Heart right ventricle (tissue), 16 donors: ENCODE measurements around the gene TPD52L2. TPM values are rescaled to one million over a fixed set of nuclear protein-coding genes. Genes with fewer than 3 reads are reported as not detected.

ENCODE experiments used
- ATAC-seq, 8 donors: fragments of 200-7000 bp; cut with Tn5 transposase; one replicate each; pipeline ENCODE4 v1.9.1; 2020; ENCODE audit warnings: mild to moderate bottlenecking in 8 of 8, moderate library complexity in 8 of 8, moderate number of reproducible peaks in 1 of 8
- DNase-seq, 2 donors: peaks; one replicate each; pipeline ENCODE4 v3.0.0-alpha.2; 2020
- H3K27ac ChIP-seq, 10 donors: fragments of 200-600 bp; sonication (generic) in 2 of 10; one replicate each; pipeline versions ENCODE4 v1.5.0 to v1.8.0; 2020 to 2022; ENCODE audit warnings: mild to moderate bottlenecking in 3 of 10
- H3K27me3 ChIP-seq, 7 donors: fragments of 200-600 bp; one replicate each; pipeline ENCODE4 v1.8.0; 2021 to 2022; ENCODE audit warnings: mild to moderate bottlenecking in 2 of 7
- H3K36me3 ChIP-seq, 9 donors: fragments of 200-600 bp; sonication (generic) in 1 of 9; one replicate each; pipeline versions ENCODE4 v1.5.0 to v1.8.0; 2020 to 2022; ENCODE audit warnings: mild to moderate bottlenecking in 2 of 9
- H3K4me1 ChIP-seq, 9 donors: fragments of 200-600 bp; sonication (generic) in 1 of 9; one replicate each; pipeline versions ENCODE4 v1.5.0 to v1.8.0; 2020 to 2022; ENCODE audit warnings: mild to moderate bottlenecking in 4 of 9
- H3K4me3 ChIP-seq, 10 donors: fragments of 200-600 bp; sonication (generic) in 2 of 10; one replicate each; pipeline versions ENCODE4 v1.5.0 to v1.8.0; 2020 to 2022; ENCODE audit warnings: mild to moderate bottlenecking in 7 of 10, moderate library complexity in 2 of 10
- H3K9me3 ChIP-seq, 11 donors: fragments of 200-600 bp in 10 of 11; sonication (generic) in 2 of 11; one replicate each; pipeline versions ENCODE4 v1.5.0 to v1.8.0; 2013 to 2022; ENCODE audit warnings: mild to moderate bottlenecking in 2 of 11, control low read depth in 1 of 11, moderate library complexity in 1 of 11
- CTCF ChIP-seq, 9 donors: fragments of 200-600 bp; sonication (generic) in 2 of 9; IDR thresholded peaks; one replicate each; pipeline versions ENCODE4 v1.5.0 to v1.8.0; 2021 to 2022; ENCODE audit warnings: antibody characterized with exemption in 9 of 9, mild to moderate bottlenecking in 5 of 9, moderate library complexity in 1 of 9
- WGBS, 2 donors: extraction: QIAGEN DNeasy Blood & Tissue Kit; methylation state at CpG; one replicate each; pipeline ENCODE4 v1.1.7; 2013; ENCODE audit warnings: inconsistent platforms in 1 of 2; 5-methylcytosine and 5-hydroxymethylcytosine counted together
- intact Hi-C, 10 donors: fragments of 100-400 bp; cut with DNase I; formaldehyde crosslinking; loops; one replicate each; pipeline versions ENCODE4 v1.11.1 to v1.14.2; 2022
- polyA plus RNA-seq, 2 donors: library from polyadenylated mRNA; stranded (reverse); fragments of 200-250 nt; gene quantifications; one replicate each; pipeline ENCODE4 v1.2.3, GENCODE V29; 2013
- total RNA-seq, 10 donors: library from RNA; stranded (reverse); fragmentation: NEBNext Ultra II Directional in 3 of 10; extraction: Animal tissue kit (Norgen Biotek cat#: 25700) in 3 of 10; gene quantifications; one replicate each; pipeline versions ENCODE4 v1.2.1 to v1.2.4, GENCODE V29; 2021 to 2023
- donor health status: Arrhythmogenic right ventricular cardiomyopathy.
- donor health status: ischemic (EF 13 %, LVEDD 7.1; RV severe dilation, severe dysfunction).
- donor health status: healthy with polysubstance abuse.
- donor health status: DM: no; HTN: yes; CAD: no.
- donor health status: DM: no; HTN: no; CAD: no.
- donor health status: ischemic (EF 25% LVEDD 6.9; RV normal size, moderate dysfunction).
- donor health status: ischemic (EF 25% LVEDD 5.7; RV mildly dilated, moderate dysfunction).
- donor health status: healthy.
- donor health status: DM: yes; HTN: yes; CAD: no.
- donor health status: Ischemic cardiomyopathy.
- donor health status: ischemic (EF 35%, LVEDD 5.7; RV mildly dilated, moderate dysfunction).
- donor health status: nonischemic (EF 11% LVEDD 7.7; RV severe dilation, severe dysfunction).
- donor health status: DM: yes; HTN: yes; CAD: no.
- donor health status: PGD.
- donor health status: ischemic (EF 29% LVEDD 5.4; RV normal size, mild dysfunction).
- donor health status: nonischemic (EF 23%, LVEDD 6.1; RV moderate dilation, normal function).

The TPD52L2 gene
- total and polyA plus RNA-seq, 12 donors = 50.6 to 119 (median 72.8) TPM

DNA sequence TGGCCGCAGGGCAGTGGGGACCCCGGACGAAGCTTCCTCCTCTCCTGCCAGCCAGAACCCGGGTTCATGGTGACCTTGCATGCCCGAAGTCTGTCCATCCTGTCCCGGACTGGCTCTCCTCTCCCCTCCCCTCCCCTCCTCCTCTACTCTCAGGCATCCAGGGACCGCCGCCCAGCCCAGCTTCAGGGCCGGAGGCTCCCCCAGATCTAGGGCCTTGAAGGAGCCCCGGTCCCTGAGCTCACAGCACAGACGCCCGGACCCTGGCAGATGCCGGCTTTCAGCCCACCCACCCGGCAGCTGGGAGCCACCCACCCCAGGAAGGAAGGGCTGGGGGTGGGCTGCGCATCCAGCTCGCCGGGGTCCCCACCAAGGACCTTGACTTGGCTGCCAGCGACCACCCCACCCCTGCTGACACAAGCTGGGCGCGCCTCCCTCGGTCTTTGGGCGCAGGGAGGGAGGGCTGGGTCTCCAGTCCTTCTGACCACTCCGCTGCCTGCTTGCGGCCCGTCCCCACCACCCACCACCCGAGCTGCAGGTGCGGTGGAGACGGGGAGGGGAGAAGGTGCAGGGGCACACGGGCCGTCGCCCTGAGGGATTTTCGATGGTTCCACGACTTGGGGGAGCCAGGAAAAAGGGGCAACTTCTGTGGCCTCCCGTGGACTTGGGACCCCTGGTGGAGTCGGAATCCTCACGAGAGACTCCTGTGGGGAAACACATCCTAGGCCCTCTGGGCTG, 9.5 kb upstream of the TPD52L2 start:
- DNase-seq (peak in 1 of 2 donors; percentile 32), ATAC-seq (peak in 4 of 8 donors; percentile 4 to 12 (median 6))
- peaks cover 0 to 12% (median 0%) of the 10 kb centered on the region in 7 donors for H3K27me3 ChIP-seq
- no peaks in the 10 kb centered on the region for H3K36me3 ChIP-seq
- WGBS, 2 donors = 44 to 49% methylated on average over 36 of the region's 36 CpGs
- peaks cover 38 to 86% (median 72%) of the 10 kb centered on the region in 9 donors for H3K4me1 ChIP-seq
- peak overlapping the region in 9 of 10 donors; percentile 13 to 45 (median 35) for H3K4me3 ChIP-seq
- intact Hi-C loops = loop anchor here in 2 of 10 donors (5.0 kb wide), 1 partner anchor 33 kb away; no protein-coding TSS in a partner anchor
- peak overlapping the region; percentile 86 to 97 (median 91) for H3K27ac ChIP-seq
- no peak for TF ChIP-seq CTCF (IDR thresholded peaks at IDR 0.05)
- no peaks in the 10 kb centered on the region for H3K9me3 ChIP-seq

DNA sequence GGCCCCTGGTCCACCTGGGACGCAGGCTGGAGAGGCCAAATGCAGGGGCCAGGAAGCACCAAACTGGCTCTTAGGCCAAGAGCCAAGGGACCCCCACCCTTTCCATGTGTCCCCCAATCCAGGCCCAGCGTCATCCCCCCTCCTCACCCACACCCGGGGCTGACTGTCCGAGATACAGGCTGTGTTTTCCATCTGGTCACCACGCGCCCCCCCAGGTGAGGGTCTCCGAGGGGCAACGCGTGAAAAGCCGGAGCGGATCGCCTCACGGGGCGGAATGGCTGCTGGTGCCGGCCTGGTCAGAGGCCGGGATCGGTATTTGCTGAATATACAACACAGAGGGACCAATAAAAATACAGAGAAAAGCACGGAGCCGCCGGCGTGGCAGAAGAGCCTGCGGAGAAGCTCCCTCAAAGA, 9.0 kb upstream of the TPD52L2 start:
- Histone ChIP-seq H3K27ac (peak overlapping the region; percentile 86 to 97 (median 91)), H3K27me3 (peaks cover 0 to 12% (median 0%) of the 10 kb centered on the region in 7 donors), H3K4me1 (peaks cover 38 to 88% (median 73%) of the 10 kb centered on the region in 9 donors), H3K36me3 (no peaks in the 10 kb centered on the region), H3K4me3 (peak overlapping the region in 1 of 10 donors; percentile 13), H3K9me3 (no peaks in the 10 kb centered on the region)
- intact Hi-C loops = loop anchor here in 2 of 10 donors (5.0 kb wide), 1 partner anchor 34 kb away; no protein-coding TSS in a partner anchor
- 82 to 83% methylated on average over 22 of the region's 22 CpGs for WGBS, 2 donors
- DNase-seq (no peak), ATAC-seq (no peak)
- no peak for TF ChIP-seq CTCF (IDR thresholded peaks at IDR 0.05)

DNA sequence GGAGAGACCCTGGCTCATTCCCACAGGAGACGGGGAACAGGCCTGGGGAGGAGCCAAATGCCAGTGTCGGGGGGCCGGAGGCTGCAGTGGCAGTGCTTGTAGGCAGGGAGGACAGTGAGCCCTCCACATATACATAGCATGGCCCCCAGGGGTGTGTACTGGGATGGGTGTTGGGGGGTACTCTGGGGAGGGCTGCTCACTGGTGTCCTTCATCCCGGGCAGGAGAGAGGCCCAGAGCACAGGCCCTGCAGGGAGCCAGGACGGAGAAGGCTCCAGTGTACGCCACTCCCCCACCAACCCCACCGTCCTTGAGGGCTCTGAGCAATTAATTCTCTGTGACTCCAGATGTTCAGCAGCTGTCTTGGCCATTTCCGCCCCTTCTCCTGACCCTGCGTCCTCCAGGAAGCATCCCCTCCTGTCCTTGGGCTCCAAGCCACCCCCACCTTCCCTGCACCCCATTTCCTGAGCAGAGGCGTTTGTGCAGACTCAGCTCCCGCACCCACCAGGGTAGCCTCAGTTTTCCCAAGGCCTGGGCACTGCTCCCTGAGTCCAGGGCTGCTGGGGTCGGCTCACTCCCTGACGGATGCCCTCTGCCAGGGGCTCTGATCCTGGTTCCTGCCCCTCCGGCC, 7.2 kb upstream of the TPD52L2 start:
- intact Hi-C loops = loop anchor here in 2 of 10 donors (2.0 to 5.0 kb wide), 2 partner anchors 27 to 36 kb away; partner anchors contain the start of gene ZBTB46 (in 1 of the 2)
- peak; percentile 2 to 56 (median 22) for ATAC-seq
- peak; percentile 53 to 70 for DNase-seq

More for the DNA sequence above, 7.2 kb upstream of the TPD52L2 start:
- peak overlapping the region in 2 of 10 donors; percentile 14 to 28 for H3K4me3 ChIP-seq
- peaks cover 38 to 78% (median 67%) of the 10 kb centered on the region in 9 donors for H3K4me1 ChIP-seq
- H3K27ac ChIP-seq = peak overlapping the region; percentile 48 to 97 (median 82)
- TF ChIP-seq CTCF (IDR thresholded peaks at IDR 0.05) = no peak
- 25 to 37% methylated on average over 14 of the region's 14 CpGs for WGBS, 2 donors
- no peaks in the 10 kb centered on the region for H3K9me3 ChIP-seq
- peaks cover 0 to 12% (median 0%) of the 10 kb centered on the region in 7 donors for H3K27me3 ChIP-seq
- H3K36me3 ChIP-seq = peaks cover 0 to 16% (median 0%) of the 10 kb centered on the region in 9 donors
